Panc1 (cell line): ENCODE measurements around the gene PHF20. TPM values are rescaled to one million over a fixed set of nuclear protein-coding genes. Genes with fewer than 3 reads are reported as not detected.
"Not testable (repeated sequence)": the region's sequence is repeated elsewhere in the genome, so short reads cannot be mapped to it uniquely, and the experiment has no call there.

Source experiments
- ATAC-seq: fragments of 200-7000 bp; cut with Tn5 transposase; 2 replicates; pipeline ENCODE4 v1.9.1; 2020; ENCODE audit warnings: mild to moderate bottlenecking, moderate library complexity
- BruUV-seq: library from RNA; stranded (reverse); fragments of 400-500 nt; replicated peaks from 2 replicates; lab custom pipeline; 2021; lab: Mats Ljungman, UMichigan
- CTCF ChIA-PET: fragments of 300-600 bp; sonication (Branson Sonifier 250); formaldehyde crosslinking; loops from one replicate; lab custom pipeline; 2022; ENCODE audit warnings: antibody characterized with exemption; lab: Charles Lee
- POLR2A ChIA-PET: fragments of 300-600 bp; sonication (Branson Sonifier 250); formaldehyde crosslinking; loops from one replicate; lab custom pipeline; 2022; ENCODE audit warnings: antibody characterized with exemption; lab: Charles Lee
- DNase-seq: peaks from one replicate; pipeline ENCODE4 v3.0.0-alpha.2; 2010; ENCODE audit warnings: low read depth, low spot score
- H3K27ac ChIP-seq: 2 replicates; pipeline ENCODE4 v1.5.1; 2011; ENCODE audit warnings: mild to moderate bottlenecking, low read length, inconsistent platforms
- H3K27me3 ChIP-seq: fragments of 200-500 bp; sonication (Bioruptor generic); 2 replicates; pipeline ENCODE4 v1.6.0; 2014; ENCODE audit warnings: low read length, inconsistent platforms; ENCODE audit not compliant: control insufficient read depth, insufficient read depth
- H3K36me3 ChIP-seq: fragments of 200-500 bp; sonication (Bioruptor generic); 2 replicates; pipeline ENCODE4 v1.5.1; 2014; ENCODE audit warnings: inconsistent platforms, mild to moderate bottlenecking, low read length, moderate library complexity; ENCODE audit not compliant: control insufficient read depth, insufficient read depth
- H3K4me1 ChIP-seq: 2 replicates; pipeline ENCODE4 v1.5.1; 2011; ENCODE audit warnings: inconsistent platforms, mild to moderate bottlenecking, low read length, moderate library complexity; ENCODE audit not compliant: control insufficient read depth, insufficient read depth
- H3K4me3 ChIP-seq, 2 experiments: 2 replicates each; pipeline ENCODE4 v1.5.1; 2011 to 2012; ENCODE audit warnings: low read depth in 2 of 2, low read length in 2 of 2, mild to moderate bottlenecking in 2 of 2, inconsistent platforms in 1 of 2, moderate library complexity in 1 of 2
- H3K9me3 ChIP-seq: fragments of 200-500 bp; sonication (Bioruptor generic); 2 replicates; pipeline ENCODE4 v1.5.1; 2014; ENCODE audit warnings: low read depth, mild to moderate bottlenecking, inconsistent platforms, low read length, moderate library complexity; ENCODE audit not compliant: control insufficient read depth, insufficient read depth
- POLR2AphosphoS5 ChIP-seq: IDR thresholded peaks from 2 replicates; pipeline ENCODE4 v1.6.1; 2012; ENCODE audit warnings: mild to moderate bottlenecking, low read depth, low read length, moderate library complexity
- TCF7L2 ChIP-seq: IDR thresholded peaks from 2 replicates; pipeline ENCODE4 v1.6.1; 2011; ENCODE audit warnings: mild to moderate bottlenecking, low read depth, low read length, inconsistent platforms
- in situ Hi-C: cut with HindIII; loops from 2 replicates; pipeline ENCODE4 v1.10.0; 2016; ENCODE audit warnings: low sequenced_read_pairs, low pct_unique_long_range_greater_than_20kb
- intact Hi-C: fragments of 100-400 bp; cut with micrococcal nuclease; formaldehyde crosslinking; loops from one replicate; pipeline ENCODE4 v1.10.0; 2022; ENCODE audit not compliant: unreplicated experiment
- total RNA-seq: library from RNA; stranded (reverse); gene quantifications from one replicate; pipeline ENCODE4 v1.2.1, GENCODE V29; 2021; ENCODE audit not compliant: unreplicated experiment
- TF ChIP-seq, protein P1 (sequence below), 2 experiments: IDR thresholded peaks; 2 replicates each; pipeline ENCODE4 v1.6.1; 2011 to 2012; ENCODE audit warnings: low read depth in 2 of 2, control low read depth in 1 of 2, low read length in 1 of 2, mild to moderate bottlenecking in 1 of 2, moderate library complexity in 1 of 2; ENCODE audit not compliant: insufficient read depth in 1 of 2
- TF ChIP-seq, protein P2 (sequence below): fragments of 450-650 bp; IDR thresholded peaks from 2 replicates; pipeline ENCODE4 v1.5.1; 2017; ENCODE audit warnings: mild to moderate bottlenecking

Gene PHF20
- total RNA-seq, 1 experiment from 2014 or later: 51.5 TPM

DNA sequence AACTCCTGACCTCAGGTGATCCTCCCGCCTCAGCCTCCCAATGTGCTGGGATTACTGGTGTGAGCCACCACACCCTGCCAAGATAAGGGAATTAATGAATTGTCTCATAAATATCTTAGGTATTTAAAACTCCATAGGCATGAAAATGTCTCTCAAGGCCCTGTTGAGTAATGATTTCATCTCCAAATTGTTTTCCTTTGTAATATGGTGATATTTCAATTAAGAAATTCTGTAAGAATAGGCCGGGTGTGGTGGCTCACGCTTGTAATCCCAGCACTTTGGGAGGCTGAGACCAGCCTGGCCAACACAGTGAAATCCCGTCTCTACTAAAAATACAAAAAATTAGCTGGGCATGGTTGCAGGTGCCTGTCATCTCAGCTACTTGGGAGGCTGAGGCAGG lies 13.7 kb downstream of the PHF20 start:
- in situ Hi-C loops, H3K4me1 ChIP-seq, ATAC-seq, DNase-seq, H3K27me3 ChIP-seq, H3K27ac ChIP-seq, CTCF ChIA-PET, POLR2A ChIA-PET, H3K4me3 ChIP-seq, BruUV-seq, intact Hi-C loops, H3K36me3 ChIP-seq, H3K9me3 ChIP-seq: not testable (repeated sequence)

DNA sequence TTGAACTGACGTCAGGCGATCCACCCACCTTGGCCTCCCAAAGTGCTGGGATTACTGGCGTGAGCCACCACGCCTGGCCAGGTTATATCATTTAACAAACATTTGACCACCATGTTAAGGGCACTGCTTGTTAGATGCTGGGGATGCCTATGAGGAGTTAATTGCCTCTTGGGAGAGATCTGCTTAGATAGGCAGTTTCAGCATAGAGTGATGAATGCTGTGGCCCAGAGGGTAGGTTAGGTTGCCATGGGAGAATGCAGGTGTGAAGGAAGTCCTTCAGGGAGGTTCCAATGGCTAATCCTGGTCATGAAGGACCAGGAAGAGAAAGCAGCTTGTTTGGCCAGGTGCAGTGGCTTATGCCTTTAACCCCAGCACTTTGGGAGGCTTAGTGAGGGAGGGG lies 17.0 kb downstream of the PHF20 start:
- ATAC-seq (no peak), DNase-seq (no peak)
- Histone ChIP-seq H3K4me3 (no peak overlapping the region), H3K36me3 (no peaks in the 10 kb centered on the region), H3K27ac (no peak overlapping the region), H3K27me3 (no peaks in the 10 kb centered on the region), H3K9me3 (no peaks in the 10 kb centered on the region), H3K4me1 (no peaks in the 10 kb centered on the region)
- ChIA-PET POLR2A (no interaction called here), CTCF (no interaction called here)
- TF ChIP-seq, protein P1, sequence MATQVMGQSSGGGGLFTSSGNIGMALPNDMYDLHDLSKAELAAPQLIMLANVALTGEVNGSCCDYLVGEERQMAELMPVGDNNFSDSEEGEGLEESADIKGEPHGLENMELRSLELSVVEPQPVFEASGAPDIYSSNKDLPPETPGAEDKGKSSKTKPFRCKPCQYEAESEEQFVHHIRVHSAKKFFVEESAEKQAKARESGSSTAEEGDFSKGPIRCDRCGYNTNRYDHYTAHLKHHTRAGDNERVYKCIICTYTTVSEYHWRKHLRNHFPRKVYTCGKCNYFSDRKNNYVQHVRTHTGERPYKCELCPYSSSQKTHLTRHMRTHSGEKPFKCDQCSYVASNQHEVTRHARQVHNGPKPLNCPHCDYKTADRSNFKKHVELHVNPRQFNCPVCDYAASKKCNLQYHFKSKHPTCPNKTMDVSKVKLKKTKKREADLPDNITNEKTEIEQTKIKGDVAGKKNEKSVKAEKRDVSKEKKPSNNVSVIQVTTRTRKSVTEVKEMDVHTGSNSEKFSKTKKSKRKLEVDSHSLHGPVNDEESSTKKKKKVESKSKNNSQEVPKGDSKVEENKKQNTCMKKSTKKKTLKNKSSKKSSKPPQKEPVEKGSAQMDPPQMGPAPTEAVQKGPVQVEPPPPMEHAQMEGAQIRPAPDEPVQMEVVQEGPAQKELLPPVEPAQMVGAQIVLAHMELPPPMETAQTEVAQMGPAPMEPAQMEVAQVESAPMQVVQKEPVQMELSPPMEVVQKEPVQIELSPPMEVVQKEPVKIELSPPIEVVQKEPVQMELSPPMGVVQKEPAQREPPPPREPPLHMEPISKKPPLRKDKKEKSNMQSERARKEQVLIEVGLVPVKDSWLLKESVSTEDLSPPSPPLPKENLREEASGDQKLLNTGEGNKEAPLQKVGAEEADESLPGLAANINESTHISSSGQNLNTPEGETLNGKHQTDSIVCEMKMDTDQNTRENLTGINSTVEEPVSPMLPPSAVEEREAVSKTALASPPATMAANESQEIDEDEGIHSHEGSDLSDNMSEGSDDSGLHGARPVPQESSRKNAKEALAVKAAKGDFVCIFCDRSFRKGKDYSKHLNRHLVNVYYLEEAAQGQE (IDR thresholded peaks at IDR 0.05; ENCODE audit: insufficient read depth in 1 of 2, low read depth in 2 of 2, low read length in 1 of 2): no peak
- no peak for TF ChIP-seq TCF7L2
- in situ Hi-C loops (no loop called here), intact Hi-C loops (no loop called here)
- BruUV-seq: no TSS peak

DNA sequence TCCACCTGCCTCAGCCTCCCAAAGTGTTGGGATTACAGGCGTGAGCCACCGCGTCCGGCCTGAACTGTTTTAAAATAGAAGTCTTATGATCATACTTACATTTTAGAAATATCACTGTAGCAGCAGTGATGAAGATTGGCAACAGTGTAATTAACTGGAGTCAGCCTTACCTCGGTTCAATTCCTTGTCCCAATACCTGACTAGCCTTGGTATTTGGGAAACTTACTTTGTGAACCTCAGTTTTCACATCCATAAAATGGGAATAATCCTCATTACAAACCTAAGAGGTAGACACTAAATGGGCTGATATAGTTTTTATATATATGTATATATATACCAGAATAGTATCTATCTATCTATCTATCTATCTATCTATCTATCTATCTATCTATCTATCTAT lies 19.3 kb downstream of the PHF20 start:
- Histone ChIP-seq H3K4me3 (no peak overlapping the region), H3K27me3 (no peaks in the 10 kb centered on the region), H3K36me3 (no peaks in the 10 kb centered on the region; the same call in 1 of the 2 replicates), H3K27ac (no peak overlapping the region), H3K4me1 (no peaks in the 10 kb centered on the region), H3K9me3 (no peaks in the 10 kb centered on the region)
- CTCF ChIA-PET: no interaction called here
- POLR2A ChIA-PET: no interaction called here
- in situ Hi-C loops: no loop called here
- TF ChIP-seq, protein P2, sequence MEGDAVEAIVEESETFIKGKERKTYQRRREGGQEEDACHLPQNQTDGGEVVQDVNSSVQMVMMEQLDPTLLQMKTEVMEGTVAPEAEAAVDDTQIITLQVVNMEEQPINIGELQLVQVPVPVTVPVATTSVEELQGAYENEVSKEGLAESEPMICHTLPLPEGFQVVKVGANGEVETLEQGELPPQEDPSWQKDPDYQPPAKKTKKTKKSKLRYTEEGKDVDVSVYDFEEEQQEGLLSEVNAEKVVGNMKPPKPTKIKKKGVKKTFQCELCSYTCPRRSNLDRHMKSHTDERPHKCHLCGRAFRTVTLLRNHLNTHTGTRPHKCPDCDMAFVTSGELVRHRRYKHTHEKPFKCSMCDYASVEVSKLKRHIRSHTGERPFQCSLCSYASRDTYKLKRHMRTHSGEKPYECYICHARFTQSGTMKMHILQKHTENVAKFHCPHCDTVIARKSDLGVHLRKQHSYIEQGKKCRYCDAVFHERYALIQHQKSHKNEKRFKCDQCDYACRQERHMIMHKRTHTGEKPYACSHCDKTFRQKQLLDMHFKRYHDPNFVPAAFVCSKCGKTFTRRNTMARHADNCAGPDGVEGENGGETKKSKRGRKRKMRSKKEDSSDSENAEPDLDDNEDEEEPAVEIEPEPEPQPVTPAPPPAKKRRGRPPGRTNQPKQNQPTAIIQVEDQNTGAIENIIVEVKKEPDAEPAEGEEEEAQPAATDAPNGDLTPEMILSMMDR: no peak
- TF ChIP-seq POLR2AphosphoS5: no peak
- no peak for TF ChIP-seq TCF7L2
- intact Hi-C loops: no loop called here
- ATAC-seq (no peak), DNase-seq (no peak)
- no TSS peak for BruUV-seq
